HG02763 (cell line): ENCODE data around the gene RBM26.

Experiments used
- ATAC-seq: cut with Tn5 transposase; IDR thresholded peaks from one replicate; pipeline ENCODE4 v1.9.1; 2021; ENCODE audit warnings: mild to moderate bottlenecking, moderate library complexity; ENCODE audit not compliant: unreplicated experiment

RBM26 gene

GRCh38 chr13:79340490-79340889 is 65.6 kb downstream of the RBM26 start:
- no peak for ATAC-seq

GRCh38 chr13:79338343-79338742 is 67.7 kb downstream of the RBM26 start:
- ATAC-seq = no peak

- no peak for ATAC-seq
Observed at GRCh38 chr13:79336966-79337365, 69.1 kb downstream of the RBM26 start.

GRCh38 chr13:79328510-79328909 is 77.5 kb downstream of the RBM26 start:
- no peak for ATAC-seq

- no peak for ATAC-seq
Observed at GRCh38 chr13:79320433-79320832, 85.6 kb downstream of the RBM26 start.

DNA sequence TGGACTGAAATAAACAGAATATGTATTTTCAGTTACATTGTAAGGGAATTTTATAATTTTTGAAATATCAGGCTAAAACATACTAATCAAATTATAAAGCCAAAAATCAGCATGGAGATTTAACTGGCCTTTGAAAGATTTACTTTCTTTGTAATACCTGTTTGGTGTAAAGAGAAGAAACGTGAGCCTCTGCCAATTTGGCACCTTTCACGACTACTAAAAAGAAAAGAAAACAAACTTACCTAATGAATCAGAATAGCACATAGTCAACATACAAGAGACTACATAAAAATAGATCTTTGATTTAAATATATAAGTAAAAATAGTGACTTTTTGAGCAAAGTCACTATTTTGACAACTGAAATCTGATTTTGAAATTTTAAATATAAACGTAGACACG is 87.4 kb downstream of the RBM26 start:
- no peak for ATAC-seq

DNA sequence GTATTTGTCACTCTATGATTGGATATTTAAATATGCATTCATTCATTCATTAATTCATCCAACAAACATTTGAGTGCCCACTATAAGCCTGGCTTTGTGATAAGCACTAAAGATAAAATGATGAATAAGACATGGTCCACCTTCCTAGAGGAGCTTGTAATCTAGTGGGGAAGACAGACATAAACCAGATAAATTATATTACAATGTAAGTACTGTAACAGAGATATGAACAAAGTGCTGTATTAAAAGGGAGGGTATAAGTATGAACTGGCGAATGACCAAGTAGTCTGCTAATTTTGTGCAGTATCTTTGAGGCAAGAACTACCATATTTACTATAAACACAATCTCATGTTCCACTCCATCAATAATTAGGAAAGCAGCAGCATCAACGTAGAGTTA is 88.2 kb downstream of the RBM26 start:
- no peak for ATAC-seq

DNA sequence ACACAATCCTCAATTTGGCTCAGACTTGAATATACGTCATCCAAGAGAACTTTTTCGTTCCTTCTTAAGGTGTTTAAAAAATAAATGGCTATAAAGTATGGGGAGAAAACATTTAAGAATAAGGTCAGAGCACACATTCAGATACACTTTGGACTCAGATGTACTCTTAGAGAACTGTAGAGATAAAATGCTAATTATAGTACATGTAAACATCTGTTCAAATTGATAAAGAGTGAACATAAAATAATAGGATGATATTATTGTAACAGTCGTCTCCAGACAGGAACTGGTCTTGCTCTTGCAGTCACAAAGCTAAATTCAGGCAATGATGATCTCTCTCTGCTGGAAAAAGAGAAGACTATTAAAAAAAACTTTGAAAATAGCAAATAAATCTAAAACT is 91.4 kb downstream of the RBM26 start:
- ATAC-seq = no peak

DNA sequence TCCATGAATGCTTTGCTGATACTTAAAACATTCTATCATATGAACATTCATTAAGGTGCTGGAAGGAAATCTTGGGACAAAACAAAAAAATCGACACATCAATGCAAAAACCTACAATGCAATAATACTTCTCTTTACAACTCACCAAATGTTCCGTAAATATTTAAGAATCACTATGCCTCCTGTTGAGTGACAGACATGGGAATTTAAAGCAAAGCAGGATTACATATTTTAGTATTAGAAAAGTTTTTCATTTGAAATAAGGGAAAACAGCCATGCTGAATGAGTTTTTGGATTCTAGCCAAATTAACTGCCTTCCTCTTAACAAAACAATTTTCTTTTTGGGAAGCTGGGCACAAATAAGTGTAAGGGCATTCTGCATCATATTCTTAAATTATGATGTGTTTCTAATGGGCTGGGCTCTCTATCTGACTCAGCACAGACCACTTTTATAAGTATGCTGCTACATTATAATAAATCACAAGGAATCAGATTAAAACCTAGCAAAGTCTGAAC is 93.7 kb downstream of the RBM26 start:
- no peak for ATAC-seq

DNA sequence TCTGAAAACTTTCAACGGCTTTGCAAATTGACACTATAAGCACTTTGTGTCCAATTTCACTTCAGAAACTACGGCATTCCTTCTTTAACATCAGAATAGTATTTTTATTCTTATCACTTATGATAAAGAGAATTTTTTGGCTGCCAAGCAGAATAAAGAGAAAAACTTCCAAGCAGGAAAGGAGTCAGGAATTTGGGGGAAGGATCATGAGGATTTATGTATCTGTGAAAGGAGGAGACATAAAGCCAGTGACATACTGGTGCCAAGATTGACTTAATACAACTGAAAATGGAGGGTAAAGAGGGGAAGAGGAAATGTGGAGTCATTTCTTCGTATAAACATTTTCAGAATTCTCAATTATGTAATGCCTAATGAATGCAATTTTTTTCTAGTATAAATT is 94.7 kb downstream of the RBM26 start:
- no peak for ATAC-seq

DNA sequence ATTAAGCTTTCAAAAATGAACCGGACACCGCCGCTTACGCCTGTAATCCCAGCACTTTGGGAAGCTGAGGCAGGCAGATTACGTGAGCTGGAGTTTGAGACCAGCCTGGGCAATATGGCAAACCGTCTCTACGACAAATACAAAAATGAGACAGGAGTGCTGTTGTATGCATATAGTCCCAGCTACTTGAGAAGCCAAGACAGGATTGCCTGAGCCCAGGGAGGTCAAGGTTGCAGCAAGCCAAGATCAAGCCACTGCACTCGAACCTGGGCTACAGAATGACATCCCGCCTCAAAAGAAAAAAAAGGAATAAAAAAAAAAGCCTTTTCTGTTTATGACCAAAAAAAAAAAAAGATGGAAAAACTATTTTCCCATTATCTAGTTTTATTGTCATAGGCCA is 96.4 kb downstream of the RBM26 start:
- ATAC-seq = no peak

DNA sequence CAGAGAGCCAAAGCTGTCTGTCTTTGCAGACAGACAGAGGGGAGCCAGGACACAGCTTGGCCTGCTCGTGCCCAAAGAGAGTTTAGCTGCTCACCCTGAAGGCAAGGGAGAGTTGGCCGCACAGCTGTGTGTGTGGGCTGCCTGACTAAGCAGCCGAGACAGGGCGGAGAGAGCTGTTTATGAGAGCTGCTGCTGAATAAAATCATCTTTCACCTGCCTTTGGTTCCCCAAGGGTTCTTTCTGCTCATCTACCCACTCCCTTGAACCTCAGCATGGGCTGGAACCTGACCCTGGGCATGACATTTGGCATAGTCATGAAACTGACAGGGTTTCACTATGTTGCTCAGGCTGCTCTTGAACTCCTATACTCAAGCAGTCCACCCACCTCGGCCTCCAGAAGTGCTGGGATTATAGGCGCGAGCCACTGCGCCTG is 98.2 kb downstream of the RBM26 start:
- ATAC-seq = peak; percentile 48

DNA sequence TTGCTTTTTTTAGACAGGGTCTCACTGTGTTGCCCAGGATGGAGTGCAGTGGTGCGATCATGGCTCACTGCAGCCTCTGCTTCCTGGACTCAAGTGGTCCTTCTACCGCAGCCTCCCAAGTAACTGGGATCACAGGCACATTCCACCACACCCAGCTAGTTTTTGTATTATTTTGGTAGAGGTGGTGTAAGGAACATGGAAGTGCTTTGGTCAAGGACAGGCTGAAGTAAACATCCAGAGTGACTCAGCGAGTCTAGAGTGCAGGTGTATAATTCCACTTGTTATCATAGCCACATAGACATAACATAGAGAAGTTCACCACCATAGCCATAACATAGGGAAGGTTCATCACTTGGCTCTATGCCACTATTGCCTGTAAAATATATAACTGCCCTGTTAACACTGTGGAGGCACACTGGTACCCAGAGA is 98.6 kb downstream of the RBM26 start:
- peak; percentile 18 for ATAC-seq

GRCh38 chr13:79306650-79307049 is 99.4 kb downstream of the RBM26 start:
- no peak for ATAC-seq

GRCh38 chr13:79297128-79297527 is 108.9 kb downstream of the RBM26 start:
- ATAC-seq = no peak

DNA sequence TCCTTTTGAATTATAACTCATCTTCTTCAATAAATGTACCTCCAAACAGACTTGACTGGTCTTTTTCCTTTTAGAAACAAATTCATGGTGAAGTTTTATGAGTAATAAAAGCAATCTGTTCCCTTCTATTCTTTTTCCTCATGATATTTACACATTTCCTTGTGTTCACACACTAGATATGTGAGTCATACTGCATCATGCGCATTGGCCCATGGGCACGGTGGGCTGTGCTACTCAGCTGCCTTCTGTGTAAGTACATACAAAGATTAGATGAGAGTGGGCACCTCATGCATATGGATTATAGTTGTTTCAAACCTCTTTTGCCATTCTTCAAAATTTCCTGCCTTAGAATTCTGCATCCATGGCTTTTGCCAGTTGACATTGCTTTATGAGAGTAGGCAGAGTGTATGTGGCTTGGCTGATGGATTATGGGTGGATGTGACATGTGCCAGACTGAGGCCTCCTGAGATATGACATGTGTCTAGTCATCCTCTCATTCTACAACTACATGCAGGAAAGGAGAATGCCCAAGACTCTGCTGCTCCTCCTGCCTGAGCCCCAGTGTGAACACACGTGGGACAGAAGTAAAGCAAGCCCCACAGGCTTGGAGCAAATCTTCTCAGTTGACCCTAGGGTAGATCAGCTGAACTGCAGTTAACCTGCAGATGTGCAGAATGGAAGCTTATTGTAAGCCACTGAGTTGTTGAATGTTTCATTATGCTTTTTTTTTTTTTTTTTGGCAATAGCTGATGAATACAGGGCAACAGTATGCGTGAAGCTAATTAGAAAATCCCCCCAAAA is 109.9 kb downstream of the RBM26 start:
- no peak for ATAC-seq

GRCh38 chr13:79290595-79291244 is 115.3 kb downstream of the RBM26 start:
- no peak for ATAC-seq

DNA sequence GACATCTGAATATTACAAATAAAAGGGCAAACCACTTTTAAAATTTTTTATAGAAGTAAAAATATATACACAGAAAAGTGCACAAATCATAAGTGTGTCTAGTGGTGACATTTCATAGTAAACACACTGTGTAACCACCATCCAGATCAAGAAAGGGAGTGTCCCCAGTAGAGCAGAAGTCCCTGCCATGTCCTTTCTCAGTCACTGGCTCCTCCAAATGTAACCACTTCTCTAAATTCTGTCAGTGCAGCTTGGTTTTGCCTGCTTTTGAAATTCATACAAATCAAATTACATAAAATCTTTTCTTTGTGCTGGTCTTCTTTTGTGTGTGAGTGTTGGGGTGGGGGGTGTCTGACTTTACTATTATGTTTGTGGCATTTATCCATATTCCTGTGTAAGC is 116.5 kb downstream of the RBM26 start:
- ATAC-seq = no peak

GRCh38 chr13:79287939-79288795 is 117.9 kb downstream of the RBM26 start:
- ATAC-seq = no peak

DNA sequence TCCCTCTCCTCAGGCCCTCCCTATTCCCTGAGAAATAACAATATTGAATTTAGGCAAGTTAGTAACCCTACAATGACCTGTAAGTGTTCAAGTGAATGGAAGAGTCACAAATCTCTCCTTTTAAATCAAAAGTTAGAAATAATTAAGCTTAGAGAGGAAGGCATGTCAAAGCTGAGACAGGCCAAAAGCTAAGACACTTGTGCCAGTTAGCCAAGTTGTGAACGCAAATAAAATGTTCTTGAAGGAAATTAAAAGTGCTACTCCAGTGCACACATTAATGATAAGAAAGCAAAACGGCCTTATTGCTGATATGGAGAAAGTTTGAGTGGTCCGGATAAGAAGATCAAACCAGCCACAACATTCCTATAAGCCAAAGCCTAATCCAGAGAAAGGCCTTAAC is 120.9 kb downstream of the RBM26 start:
- ATAC-seq = no peak

DNA sequence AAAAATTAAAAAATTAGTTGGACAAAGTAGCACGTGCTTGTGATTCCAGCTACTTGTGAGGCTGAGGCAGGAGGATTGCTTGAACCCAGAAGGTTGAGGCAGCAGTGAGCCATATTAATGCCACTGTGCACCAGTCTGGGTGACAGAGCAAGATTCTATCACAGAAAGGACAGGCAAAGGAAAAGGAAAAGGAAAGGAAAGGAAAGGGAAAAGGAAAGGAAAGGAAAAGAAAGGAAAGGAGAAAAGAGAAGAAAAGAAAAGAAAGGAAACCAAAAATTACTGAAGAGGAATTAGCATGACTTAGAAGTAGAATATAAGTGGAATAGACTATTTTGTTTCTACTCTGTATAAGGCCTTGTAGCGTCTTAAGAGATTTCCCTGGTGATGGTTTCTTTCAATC is 122.3 kb downstream of the RBM26 start:
- ATAC-seq = no peak
